ENCODE measurements around the gene PARD6G. TPM values are rescaled to one million over a fixed set of nuclear protein-coding genes. Genes with fewer than 3 reads are reported as not detected.

The PARD6G gene
- total RNA-seq, 1 donor from 2014 or later, result 25.4 TPM

Other genes with a start within 250 kb of the PARD6G start
- gene RBFA, start 213.1 kb downstream of the PARD6G start, total RNA-seq, result 17.2 and 40.3 TPM in 2 replicates
- 14.6 and 17.0 TPM in 2 replicates for gene ADNP2, start 138.3 kb downstream of the PARD6G start, total RNA-seq